ENCODE data around the gene PTGES3. TPM values are rescaled to one million over a fixed set of nuclear protein-coding genes. Genes with fewer than 3 reads are reported as not detected.

Gene PTGES3
- total RNA-seq, 4 donors from 2014 or later = 80.7 to 236 (median 141) TPM

GRCh38 chr12:56634837-56635791, 53.0 kb downstream of the PTGES3 start:
- no peaks in the 10 kb centered on the region for H3K27me3 ChIP-seq
- peak; percentile 59 to 72 for TF ChIP-seq POLR2A (IDR thresholded peaks at IDR 0.05)
- TF ChIP-seq, protein P1, sequence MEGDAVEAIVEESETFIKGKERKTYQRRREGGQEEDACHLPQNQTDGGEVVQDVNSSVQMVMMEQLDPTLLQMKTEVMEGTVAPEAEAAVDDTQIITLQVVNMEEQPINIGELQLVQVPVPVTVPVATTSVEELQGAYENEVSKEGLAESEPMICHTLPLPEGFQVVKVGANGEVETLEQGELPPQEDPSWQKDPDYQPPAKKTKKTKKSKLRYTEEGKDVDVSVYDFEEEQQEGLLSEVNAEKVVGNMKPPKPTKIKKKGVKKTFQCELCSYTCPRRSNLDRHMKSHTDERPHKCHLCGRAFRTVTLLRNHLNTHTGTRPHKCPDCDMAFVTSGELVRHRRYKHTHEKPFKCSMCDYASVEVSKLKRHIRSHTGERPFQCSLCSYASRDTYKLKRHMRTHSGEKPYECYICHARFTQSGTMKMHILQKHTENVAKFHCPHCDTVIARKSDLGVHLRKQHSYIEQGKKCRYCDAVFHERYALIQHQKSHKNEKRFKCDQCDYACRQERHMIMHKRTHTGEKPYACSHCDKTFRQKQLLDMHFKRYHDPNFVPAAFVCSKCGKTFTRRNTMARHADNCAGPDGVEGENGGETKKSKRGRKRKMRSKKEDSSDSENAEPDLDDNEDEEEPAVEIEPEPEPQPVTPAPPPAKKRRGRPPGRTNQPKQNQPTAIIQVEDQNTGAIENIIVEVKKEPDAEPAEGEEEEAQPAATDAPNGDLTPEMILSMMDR (IDR thresholded peaks at IDR 0.05) = peak; percentile 34 to 60 (median 48)
- peak overlapping the region; percentile 90 to 100 for H3K27ac ChIP-seq
- peaks cover 11 to 30% of the 10 kb centered on the region in 2 donors for H3K4me1 ChIP-seq
- H3K4me3 ChIP-seq = peak overlapping the region; percentile 70 to 73
- DNase-seq = peak; percentile 79 to 82
- intact Hi-C loops (cut with DNase I; ENCODE audit: low total_unique reads) = loop anchor here (10.0 kb wide), 1 partner anchor 90 kb away; the partner anchor contains the start of gene NACA
- no peaks in the 10 kb centered on the region for H3K36me3 ChIP-seq
- no peaks in the 10 kb centered on the region for H3K9me3 ChIP-seq

DNA sequence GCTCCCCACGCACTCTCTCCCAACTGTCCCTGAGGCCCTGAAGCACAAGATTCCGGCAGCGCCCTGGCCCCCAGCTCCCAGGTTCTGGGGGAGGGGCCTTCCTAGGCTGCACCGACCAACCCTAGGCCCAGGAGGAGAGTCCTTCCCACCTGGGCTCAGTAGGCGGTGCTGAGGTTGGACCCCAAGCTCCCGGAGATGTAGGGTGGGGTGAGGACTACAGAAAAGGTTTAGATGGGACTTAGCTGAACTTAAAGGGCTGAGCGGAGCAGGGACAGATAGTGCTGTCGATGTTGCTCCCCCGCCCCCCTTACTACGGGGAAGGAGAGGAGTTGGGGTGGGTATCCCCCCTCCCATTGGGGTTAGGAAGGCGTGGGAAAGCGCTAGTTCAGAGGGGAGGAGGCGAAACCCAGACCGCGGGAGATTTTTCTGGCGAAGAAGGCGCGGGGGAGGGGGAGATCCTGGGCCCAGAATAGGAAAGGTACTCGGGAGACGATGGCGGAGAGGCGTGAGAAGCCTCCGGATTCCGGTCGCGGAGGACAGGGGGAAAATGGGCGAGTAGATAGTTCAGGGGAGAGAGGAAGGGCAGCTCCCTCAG, 53.7 kb downstream of the PTGES3 start:
- peak overlapping the region; percentile 70 to 73 for H3K4me3 ChIP-seq
- no peaks in the 10 kb centered on the region for H3K36me3 ChIP-seq
- peak; percentile 41 to 45 for DNase-seq
- H3K4me1 ChIP-seq = peaks cover 11 to 30% of the 10 kb centered on the region in 2 donors
- no peaks in the 10 kb centered on the region for H3K9me3 ChIP-seq
- H3K27ac ChIP-seq = peak overlapping the region; percentile 90 to 100
- TF ChIP-seq POLR2A (IDR thresholded peaks at IDR 0.05) = peak; percentile 18 to 34
- TF ChIP-seq, protein P1 (IDR thresholded peaks at IDR 0.05) = no peak
- intact Hi-C loops (cut with DNase I; ENCODE audit: low total_unique reads) = loop anchor here (10.0 kb wide), 1 partner anchor 90 kb away; the partner anchor contains the start of gene NACA
- no peaks in the 10 kb centered on the region for H3K27me3 ChIP-seq

- Histone ChIP-seq H3K4me1 (peaks cover 11 to 30% of the 10 kb centered on the region in 2 donors), H3K27ac (peak overlapping the region; percentile 90 to 100)
- TF ChIP-seq POLR2A (IDR thresholded peaks at IDR 0.05) = no peak
- TF ChIP-seq, protein P1 (IDR thresholded peaks at IDR 0.05) = no peak
These were observed 54.4 kb downstream of the PTGES3 start for GRCh38 chr12:56633468-56634241.

DNA sequence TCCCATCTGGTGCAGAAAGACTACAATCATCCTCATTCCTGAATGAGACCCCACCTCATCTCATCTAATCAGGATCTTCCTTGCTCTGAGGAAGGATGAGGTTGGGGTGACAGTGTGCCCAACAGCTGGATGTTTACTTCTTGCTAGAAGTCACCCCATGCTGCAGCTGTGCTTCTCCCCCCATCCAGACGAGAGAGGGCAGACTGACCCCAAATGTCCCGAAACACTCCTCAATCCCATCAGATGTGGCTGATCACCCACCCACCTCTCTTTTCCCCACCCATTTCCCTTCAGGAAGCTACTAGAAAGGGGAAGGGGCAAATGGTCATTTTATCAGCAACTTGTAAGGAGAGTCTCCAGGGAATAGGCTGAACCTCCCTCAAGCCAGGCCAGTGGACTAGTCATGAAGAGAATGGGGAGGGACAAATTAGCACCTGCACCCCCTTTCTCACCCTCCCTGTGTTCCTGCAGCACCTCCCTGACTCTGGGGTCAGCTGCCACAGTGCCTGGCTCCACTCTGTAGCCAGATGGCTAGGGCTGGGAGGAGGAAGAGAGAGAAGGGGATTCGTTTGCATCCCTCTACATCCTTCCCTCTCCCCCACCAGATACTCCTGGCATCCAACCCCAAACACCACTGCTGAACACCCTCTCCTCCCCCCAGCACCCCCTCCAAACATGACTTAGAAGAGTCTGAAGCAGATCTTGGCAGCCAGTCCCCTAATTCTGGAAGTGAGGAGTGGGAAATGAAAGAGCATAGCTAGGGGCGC, 55.2 kb downstream of the PTGES3 start:
- Histone ChIP-seq H3K27me3 (no peaks in the 10 kb centered on the region), H3K36me3 (no peaks in the 10 kb centered on the region), H3K4me1 (peaks cover 11 to 30% of the 10 kb centered on the region in 2 donors), H3K4me3 (peak overlapping the region in 1 of 2 donors; percentile 18), H3K9me3 (no peaks in the 10 kb centered on the region), H3K27ac (peak overlapping the region; percentile 90 to 100)
- TF ChIP-seq, protein P1 (IDR thresholded peaks at IDR 0.05) = no peak
- no peak for TF ChIP-seq POLR2A (IDR thresholded peaks at IDR 0.05)
- DNase-seq = no peak
- intact Hi-C loops (cut with DNase I; ENCODE audit: low total_unique reads) = loop anchor here (10.0 kb wide), 1 partner anchor 92 kb away; the partner anchor contains the start of gene NACA

More at GRCh38 chr12:56633468-56634241, 54.4 kb downstream of the PTGES3 start:
- intact Hi-C loops (cut with DNase I; ENCODE audit: low total_unique reads) = loop anchor here (10.0 kb wide), 1 partner anchor 91 kb away; the partner anchor contains the start of gene NACA
- Histone ChIP-seq H3K9me3 (no peaks in the 10 kb centered on the region), H3K27me3 (no peaks in the 10 kb centered on the region), H3K36me3 (no peaks in the 10 kb centered on the region), H3K4me3 (peak overlapping the region; percentile 70 to 73)
- no peak for DNase-seq

All from uterus (tissue), 4 donors.